Panc1 (cell line): Measurements from ENCODE around the gene SOX8.

Experiments used
- CTCF ChIP-seq: fragments of 450-650 bp; IDR thresholded peaks from 2 replicates; pipeline ENCODE4 v1.5.1; 2017; ENCODE audit warnings: mild to moderate bottlenecking
- POLR2AphosphoS5 ChIP-seq: IDR thresholded peaks from 2 replicates; pipeline ENCODE4 v1.6.1; 2012; ENCODE audit warnings: mild to moderate bottlenecking, low read depth, low read length, moderate library complexity

GRCh38 chr16:968620-969019, 12.9 kb upstream of the SOX8 start:
- TF ChIP-seq CTCF, result no peak
- TF ChIP-seq POLR2AphosphoS5, result no peak
